ENCODE measurements around the gene SNORC.

SNORC gene

GRCh38 chr2:232884549-232885263 is 14.6 kb downstream of the SNORC start:
- Histone ChIP-seq H3K9ac (ENCODE audit: low read depth, low read length) (no peak overlapping the region), H3K4me1 (ENCODE audit: control insufficient read depth, insufficient read depth, low read length) (no peaks in the 10 kb centered on the region), H3K4me2 (ENCODE audit: low read length) (no peak overlapping the region), H3K4me3 (ENCODE audit: low read length) (no peak overlapping the region), H3K9me3 (replicated peaks; ENCODE audit: low read length) (no peaks in the 10 kb centered on the region), H3K27me3 (ENCODE audit: control insufficient read depth, insufficient read depth, low read length) (peaks cover 15% of the 10 kb centered on the region), H3K36me3 (ENCODE audit: insufficient read depth, low read length) (no peaks in the 10 kb centered on the region)

- H3K4me2 ChIP-seq (ENCODE audit: low read length) = no peak overlapping the region
- H3K9ac ChIP-seq (ENCODE audit: low read depth, low read length) = no peak overlapping the region
- H3K9me3 ChIP-seq (replicated peaks; ENCODE audit: low read length) = no peaks in the 10 kb centered on the region
- H3K36me3 ChIP-seq (ENCODE audit: insufficient read depth, low read length) = no peaks in the 10 kb centered on the region
- H3K4me1 ChIP-seq (ENCODE audit: control insufficient read depth, insufficient read depth, low read length) = no peaks in the 10 kb centered on the region
- no peak overlapping the region for H3K4me3 ChIP-seq (ENCODE audit: low read length)
- peaks cover 15% of the 10 kb centered on the region for H3K27me3 ChIP-seq (ENCODE audit: control insufficient read depth, insufficient read depth, low read length)
These were observed 15.3 kb downstream of the SNORC start for GRCh38 chr2:232885264-232885961.

GRCh38 chr2:232886176-232886575 is 16.1 kb downstream of the SNORC start:
- H3K27me3 ChIP-seq (ENCODE audit: control insufficient read depth, insufficient read depth, low read length) = peaks cover 15% of the 10 kb centered on the region
- H3K4me2 ChIP-seq (ENCODE audit: low read length) = no peak overlapping the region
- H3K4me1 ChIP-seq (ENCODE audit: control insufficient read depth, insufficient read depth, low read length) = peaks cover 7% of the 10 kb centered on the region
- H3K36me3 ChIP-seq (ENCODE audit: insufficient read depth, low read length) = no peaks in the 10 kb centered on the region
- H3K9me3 ChIP-seq (replicated peaks; ENCODE audit: low read length) = no peaks in the 10 kb centered on the region
- no peak overlapping the region for H3K9ac ChIP-seq (ENCODE audit: low read depth, low read length)
- no peak overlapping the region for H3K4me3 ChIP-seq (ENCODE audit: low read length)

- Histone ChIP-seq H3K9me3 (replicated peaks; ENCODE audit: low read length) (no peaks in the 10 kb centered on the region), H3K4me1 (ENCODE audit: control insufficient read depth, insufficient read depth, low read length) (peaks cover 12% of the 10 kb centered on the region), H3K4me3 (ENCODE audit: low read length) (no peak overlapping the region), H3K9ac (ENCODE audit: low read depth, low read length) (no peak overlapping the region), H3K36me3 (ENCODE audit: insufficient read depth, low read length) (no peaks in the 10 kb centered on the region), H3K27me3 (ENCODE audit: control insufficient read depth, insufficient read depth, low read length) (peaks cover 15% of the 10 kb centered on the region), H3K4me2 (ENCODE audit: low read length) (no peak overlapping the region)
These were observed 16.6 kb downstream of the SNORC start for GRCh38 chr2:232886632-232887031.

GRCh38 chr2:232887171-232887850 is 17.2 kb downstream of the SNORC start:
- Histone ChIP-seq H3K4me3 (ENCODE audit: low read length) (no peak overlapping the region), H3K9ac (ENCODE audit: low read depth, low read length) (no peak overlapping the region), H3K4me2 (ENCODE audit: low read length) (no peak overlapping the region), H3K27me3 (ENCODE audit: control insufficient read depth, insufficient read depth, low read length) (peaks cover 15% of the 10 kb centered on the region), H3K4me1 (ENCODE audit: control insufficient read depth, insufficient read depth, low read length) (peaks cover 16% of the 10 kb centered on the region), H3K9me3 (replicated peaks; ENCODE audit: low read length) (no peaks in the 10 kb centered on the region), H3K36me3 (ENCODE audit: insufficient read depth, low read length) (no peaks in the 10 kb centered on the region)

GRCh38 chr2:232888099-232888836 is 18.2 kb downstream of the SNORC start:
- Histone ChIP-seq H3K4me3 (ENCODE audit: low read length) (no peak overlapping the region), H3K4me2 (ENCODE audit: low read length) (no peak overlapping the region), H3K9ac (ENCODE audit: low read depth, low read length) (no peak overlapping the region), H3K36me3 (ENCODE audit: insufficient read depth, low read length) (no peaks in the 10 kb centered on the region), H3K9me3 (replicated peaks; ENCODE audit: low read length) (no peaks in the 10 kb centered on the region), H3K4me1 (ENCODE audit: control insufficient read depth, insufficient read depth, low read length) (peaks cover 16% of the 10 kb centered on the region), H3K27me3 (ENCODE audit: control insufficient read depth, insufficient read depth, low read length) (peaks cover 15% of the 10 kb centered on the region)

GRCh38 chr2:232888839-232889529 is 18.9 kb downstream of the SNORC start:
- H3K9ac ChIP-seq (ENCODE audit: low read depth, low read length) = no peak overlapping the region
- H3K27me3 ChIP-seq (ENCODE audit: control insufficient read depth, insufficient read depth, low read length) = peaks cover 15% of the 10 kb centered on the region
- no peaks in the 10 kb centered on the region for H3K9me3 ChIP-seq (replicated peaks; ENCODE audit: low read length)
- no peak overlapping the region for H3K4me2 ChIP-seq (ENCODE audit: low read length)
- H3K36me3 ChIP-seq (ENCODE audit: insufficient read depth, low read length) = no peaks in the 10 kb centered on the region
- H3K4me1 ChIP-seq (ENCODE audit: control insufficient read depth, insufficient read depth, low read length) = peaks cover 16% of the 10 kb centered on the region
- no peak overlapping the region for H3K4me3 ChIP-seq (ENCODE audit: low read length)

- H3K4me1 ChIP-seq (ENCODE audit: control insufficient read depth, insufficient read depth, low read length) = peaks cover 16% of the 10 kb centered on the region
- H3K4me2 ChIP-seq (ENCODE audit: low read length) = no peak overlapping the region
- no peaks in the 10 kb centered on the region for H3K9me3 ChIP-seq (replicated peaks; ENCODE audit: low read length)
- H3K4me3 ChIP-seq (ENCODE audit: low read length) = no peak overlapping the region
- H3K27me3 ChIP-seq (ENCODE audit: control insufficient read depth, insufficient read depth, low read length) = peaks cover 9% of the 10 kb centered on the region
- H3K36me3 ChIP-seq (ENCODE audit: insufficient read depth, low read length) = no peaks in the 10 kb centered on the region
- no peak overlapping the region for H3K9ac ChIP-seq (ENCODE audit: low read depth, low read length)
These were observed 19.9 kb downstream of the SNORC start for GRCh38 chr2:232889876-232890401.

GRCh38 chr2:232890536-232890895 is 20.5 kb downstream of the SNORC start:
- Histone ChIP-seq H3K4me3 (ENCODE audit: low read length) (peak overlapping the region; percentile 42), H3K9me3 (replicated peaks; ENCODE audit: low read length) (no peaks in the 10 kb centered on the region), H3K36me3 (ENCODE audit: insufficient read depth, low read length) (no peaks in the 10 kb centered on the region), H3K27me3 (ENCODE audit: control insufficient read depth, insufficient read depth, low read length) (peaks cover 5% of the 10 kb centered on the region), H3K9ac (ENCODE audit: low read depth, low read length) (no peak overlapping the region), H3K4me2 (ENCODE audit: low read length) (peak overlapping the region; percentile 77), H3K4me1 (ENCODE audit: control insufficient read depth, insufficient read depth, low read length) (peaks cover 16% of the 10 kb centered on the region)

GRCh38 chr2:232890896-232891601 is 21.0 kb downstream of the SNORC start:
- H3K4me1 ChIP-seq (ENCODE audit: control insufficient read depth, insufficient read depth, low read length) = peaks cover 16% of the 10 kb centered on the region
- H3K9me3 ChIP-seq (replicated peaks; ENCODE audit: low read length) = no peaks in the 10 kb centered on the region
- H3K4me2 ChIP-seq (ENCODE audit: low read length) = peak overlapping the region; percentile 77
- H3K4me3 ChIP-seq (ENCODE audit: low read length) = peak overlapping the region; percentile 42
- peak overlapping the region; percentile 15 for H3K9ac ChIP-seq (ENCODE audit: low read depth, low read length)
- H3K36me3 ChIP-seq (ENCODE audit: insufficient read depth, low read length) = no peaks in the 10 kb centered on the region
- peaks cover 5% of the 10 kb centered on the region for H3K27me3 ChIP-seq (ENCODE audit: control insufficient read depth, insufficient read depth, low read length)
